Thymus (tissue), 11 donors: ENCODE data around the gene APOBEC3B. TPM values are rescaled to one million over a fixed set of nuclear protein-coding genes. Genes with fewer than 3 reads are reported as not detected.

ENCODE experiments used
- DNase-seq, 9 donors: peaks; one replicate each; pipeline ENCODE4 v3.0.0-alpha.2; 2013; ENCODE audit warnings: low spot score in 9 of 9, low read depth in 6 of 9, missing footprints in 1 of 9
- H3K27ac ChIP-seq, 2 donors: one replicate each; pipeline ENCODE4 v1.5.1; 2013; ENCODE audit warnings: control low read depth in 1 of 2, low read depth in 1 of 2, low read length in 1 of 2, mild to moderate bottlenecking in 1 of 2, moderate library complexity in 1 of 2
- H3K27me3 ChIP-seq, 2 donors: one replicate each; pipeline ENCODE4 v1.5.1; 2013; ENCODE audit warnings: low read length in 1 of 2; ENCODE audit not compliant: control insufficient read depth in 2 of 2, insufficient read depth in 1 of 2
- H3K36me3 ChIP-seq, 2 donors: one replicate each; pipeline ENCODE4 v1.5.1; 2013; ENCODE audit warnings: low read length in 1 of 2, mild to moderate bottlenecking in 1 of 2, moderate library complexity in 1 of 2; ENCODE audit not compliant: control insufficient read depth in 2 of 2, insufficient read depth in 2 of 2
- H3K4me1 ChIP-seq, 2 donors: one replicate each; pipeline ENCODE4 v1.5.1; 2013; ENCODE audit warnings: low read length in 2 of 2; ENCODE audit not compliant: control insufficient read depth in 2 of 2, insufficient read depth in 2 of 2
- H3K4me3 ChIP-seq, 2 donors: one replicate each; pipeline ENCODE4 v1.5.1; 2013; ENCODE audit warnings: low read length in 2 of 2, control low read depth in 1 of 2, mild to moderate bottlenecking in 1 of 2
- H3K9me3 ChIP-seq, 2 donors: one replicate each; pipeline ENCODE4 v1.5.1; 2013; ENCODE audit warnings: low read length in 1 of 2, mild to moderate bottlenecking in 1 of 2; ENCODE audit not compliant: control insufficient read depth in 2 of 2, insufficient read depth in 1 of 2
- WGBS: extraction: QIAGEN DNeasy Blood & Tissue Kit; methylation state at CpG from one replicate; pipeline ENCODE4 v1.1.7; 2013; 5-methylcytosine and 5-hydroxymethylcytosine counted together
- polyA plus RNA-seq: library from polyadenylated mRNA; stranded (reverse); fragments of 200-250 nt; gene quantifications from one replicate; pipeline ENCODE4 v1.2.3, GENCODE V29; 2013
- total RNA-seq: library from RNA; stranded (reverse); fragments of 120-200 nt; gene quantifications from one replicate; pipeline ENCODE4 v1.2.4, GENCODE V29; 2013
- donor health status: healthy.

The APOBEC3B gene
- total and polyA plus RNA-seq, 2 donors: 6.8 to 9.2 TPM

- Histone ChIP-seq H3K36me3 (peaks cover 5 to 6% of the 10 kb centered on the region in 2 donors), H3K9me3 (no peaks in the 10 kb centered on the region), H3K4me3 (no peak overlapping the region), H3K27me3 (no peaks in the 10 kb centered on the region), H3K4me1 (peaks cover 3 to 23% of the 10 kb centered on the region in 2 donors), H3K27ac (no peak overlapping the region)
- DNase-seq: no peak
- WGBS: 96% methylated on average over 7 of the region's 7 CpGs
Measured at GRCh38 chr22:39041908-39042307, 59.8 kb downstream of the APOBEC3B start.

Other genes starting within 250 kb of the APOBEC3B start
- gene SUN2, start 226.3 kb upstream of the APOBEC3B start, total RNA-seq: 61.5 TPM
- 64.9 TPM for gene SUN2, start 226.3 kb upstream of the APOBEC3B start, polyA plus RNA-seq
- gene DNAL4, start 188.2 kb upstream of the APOBEC3B start, total RNA-seq: 20.4 TPM
- 19.6 TPM for gene DNAL4, start 188.2 kb upstream of the APOBEC3B start, polyA plus RNA-seq
- 0.28 TPM for gene NPTXR, start 138.3 kb upstream of the APOBEC3B start, total RNA-seq
- gene NPTXR, start 138.3 kb upstream of the APOBEC3B start, polyA plus RNA-seq: 1.3 TPM
- gene CBX6, start 110.1 kb upstream of the APOBEC3B start, total RNA-seq: 24.0 TPM
- 23.3 TPM for gene CBX6, start 110.1 kb upstream of the APOBEC3B start, polyA plus RNA-seq
- gene APOBEC3A, start 24.7 kb upstream of the APOBEC3B start, total RNA-seq: 1.4 TPM
- gene APOBEC3A, start 24.7 kb upstream of the APOBEC3B start, polyA plus RNA-seq: 17.3 TPM
- 5.1 TPM for gene APOBEC3C, start 31.9 kb downstream of the APOBEC3B start, total RNA-seq
- gene APOBEC3C, start 31.9 kb downstream of the APOBEC3B start, polyA plus RNA-seq: 29.6 TPM
- gene APOBEC3D, start 38.8 kb downstream of the APOBEC3B start, total RNA-seq: 8.2 TPM
- 7.0 TPM for gene APOBEC3D, start 38.8 kb downstream of the APOBEC3B start, polyA plus RNA-seq
- 6.4 TPM for gene APOBEC3F, start 58.5 kb downstream of the APOBEC3B start, total RNA-seq
- 7.2 TPM for gene APOBEC3F, start 58.5 kb downstream of the APOBEC3B start, polyA plus RNA-seq
- gene APOBEC3G, start 94.9 kb downstream of the APOBEC3B start, total RNA-seq: 32.3 TPM
- 43.1 TPM for gene APOBEC3G, start 94.9 kb downstream of the APOBEC3B start, polyA plus RNA-seq
- 1.6 TPM for gene APOBEC3H, start 114.9 kb downstream of the APOBEC3B start, total RNA-seq
- 5.4 TPM for gene APOBEC3H, start 114.9 kb downstream of the APOBEC3B start, polyA plus RNA-seq
- 4.2 TPM for gene CBX7, start 170.3 kb downstream of the APOBEC3B start, total RNA-seq
- gene CBX7, start 170.3 kb downstream of the APOBEC3B start, polyA plus RNA-seq: 34.5 TPM